PC-9 (cell line): ENCODE results near the gene TTC39B.

Source experiments
- EZH2 ChIP-seq: fragments of 200-600 bp; sonication (generic); IDR thresholded peaks from 2 replicates; pipeline ENCODE4 v1.8.0; 2017; ENCODE audit warnings: antibody characterized with exemption, low read depth
- TF ChIP-seq, protein P1 (sequence below): fragments of 200-600 bp; sonication (generic); conservative IDR thresholded peaks from 2 replicates; pipeline ENCODE4 v1.6.1; 2017; ENCODE audit warnings: mixed run types, antibody characterized with exemption, mild to moderate bottlenecking, moderate library complexity

DNA sequence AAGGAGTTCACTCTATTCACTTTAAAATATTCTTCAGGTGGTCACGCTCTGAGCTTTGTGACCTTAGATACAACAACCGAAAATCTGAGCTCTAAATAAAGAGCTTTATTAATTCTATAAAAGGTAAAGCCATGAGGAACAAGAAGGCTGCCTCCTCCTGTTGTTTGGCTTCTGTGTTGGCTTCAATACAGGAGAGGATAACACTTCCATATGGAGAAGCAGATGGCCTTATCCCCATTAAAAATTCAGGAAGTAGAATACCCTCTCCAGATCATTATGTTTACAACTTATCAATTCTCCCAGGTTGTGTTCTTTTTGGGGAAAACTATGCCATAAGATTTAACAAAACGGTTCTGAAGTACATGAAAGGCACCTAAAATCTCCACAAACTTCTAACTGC, 128.4 kb downstream of the TTC39B start:
- TF ChIP-seq, protein P1, sequence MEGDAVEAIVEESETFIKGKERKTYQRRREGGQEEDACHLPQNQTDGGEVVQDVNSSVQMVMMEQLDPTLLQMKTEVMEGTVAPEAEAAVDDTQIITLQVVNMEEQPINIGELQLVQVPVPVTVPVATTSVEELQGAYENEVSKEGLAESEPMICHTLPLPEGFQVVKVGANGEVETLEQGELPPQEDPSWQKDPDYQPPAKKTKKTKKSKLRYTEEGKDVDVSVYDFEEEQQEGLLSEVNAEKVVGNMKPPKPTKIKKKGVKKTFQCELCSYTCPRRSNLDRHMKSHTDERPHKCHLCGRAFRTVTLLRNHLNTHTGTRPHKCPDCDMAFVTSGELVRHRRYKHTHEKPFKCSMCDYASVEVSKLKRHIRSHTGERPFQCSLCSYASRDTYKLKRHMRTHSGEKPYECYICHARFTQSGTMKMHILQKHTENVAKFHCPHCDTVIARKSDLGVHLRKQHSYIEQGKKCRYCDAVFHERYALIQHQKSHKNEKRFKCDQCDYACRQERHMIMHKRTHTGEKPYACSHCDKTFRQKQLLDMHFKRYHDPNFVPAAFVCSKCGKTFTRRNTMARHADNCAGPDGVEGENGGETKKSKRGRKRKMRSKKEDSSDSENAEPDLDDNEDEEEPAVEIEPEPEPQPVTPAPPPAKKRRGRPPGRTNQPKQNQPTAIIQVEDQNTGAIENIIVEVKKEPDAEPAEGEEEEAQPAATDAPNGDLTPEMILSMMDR: no peak
- no peak for TF ChIP-seq EZH2
